B cell (primary cell): Measurements from ENCODE around the gene ZNF189. TPM values are rescaled to one million over a fixed set of nuclear protein-coding genes. Genes with fewer than 3 reads are reported as not detected.

Experiments used
- ATAC-seq: fragments of 200-7000 bp; cut with Tn5 transposase; one replicate; pipeline ENCODE4 v1.10.0; 2021; ENCODE audit warnings: low read depth, mild to moderate bottlenecking, moderate number of reproducible peaks, moderate library complexity
- CTCF ChIA-PET: fragments of 350-600 bp; sonication (Branson Sonifier 250); formaldehyde crosslinking; loops from one replicate; lab custom pipeline; 2021; ENCODE audit warnings: antibody characterized with exemption, inconsistent platforms; lab: Charles Lee
- POLR2A ChIA-PET: fragments of 350-600 bp; sonication (Branson Sonifier 250); formaldehyde crosslinking; loops from one replicate; lab custom pipeline; 2021; ENCODE audit warnings: antibody characterized with exemption; lab: Charles Lee
- DNase-seq: peaks from one replicate; pipeline ENCODE4 v3.0.0; 2013
- H2AFZ ChIP-seq: 2 replicates; pipeline ENCODE4 v1.6.1; 2012; ENCODE audit warnings: mild to moderate bottlenecking, low read depth, low read length; ENCODE audit not compliant: insufficient read depth, poor library complexity, severe bottlenecking
- H3K27ac ChIP-seq, 2 donors: 1 replicate in 1 of 2; 2 replicates in 1 of 2; pipeline ENCODE4 v1.5.1; 2012 to 2013; ENCODE audit warnings: low read length in 2 of 2, mild to moderate bottlenecking in 2 of 2, moderate library complexity in 1 of 2
- H3K27me3 ChIP-seq, 4 experiments: fragments of 200-600 bp in 1 of 4; sonication (generic) in 1 of 4; replicated peaks in 1 of 4; 1 replicate in 2 of 4; 2 replicates in 2 of 4; pipeline versions ENCODE4 v1.6.1 to v1.7.0; 2013 to 2016; ENCODE audit warnings: low read length in 3 of 4, mild to moderate bottlenecking in 2 of 4, mixed read lengths in 1 of 4, moderate library complexity in 1 of 4; ENCODE audit not compliant: insufficient read depth in 4 of 4, control insufficient read depth in 3 of 4; ENCODE audit errors: control extremely low read depth in 1 of 4
- H3K36me3 ChIP-seq, 2 experiments: replicated peaks in 1 of 2; 1 replicate in 1 of 2; 2 replicates in 1 of 2; pipeline versions ENCODE4 v1.6.1 to v1.7.1; 2013; ENCODE audit warnings: low read length in 1 of 2; ENCODE audit not compliant: insufficient read depth in 2 of 2, control insufficient read depth in 1 of 2; ENCODE audit errors: control extremely low read depth in 1 of 2, extremely low read depth in 1 of 2
- H3K4me1 ChIP-seq, 2 donors: fragments of 200-600 bp in 1 of 2; sonication (generic) in 1 of 2; 1 replicate in 1 of 2; 2 replicates in 1 of 2; pipeline versions ENCODE4 v1.5.1 to v1.6.1; 2013 to 2017; ENCODE audit warnings: low read length in 2 of 2; ENCODE audit not compliant: control insufficient read depth in 2 of 2, insufficient read depth in 2 of 2
- H3K4me2 ChIP-seq: replicated peaks from 2 replicates; pipeline ENCODE3; 2012; ENCODE audit warnings: mild to moderate bottlenecking, low read depth, low read length; ENCODE audit not compliant: poor library complexity, severe bottlenecking
- H3K4me3 ChIP-seq, 5 experiments: fragments of 200-600 bp in 1 of 5; sonication (generic) in 1 of 5; 1 replicate in 3 of 5; 2 replicates in 2 of 5; pipeline versions ENCODE4 v1.5.1 to v1.7.0; 2011 to 2016; ENCODE audit warnings: low read length in 4 of 5, mild to moderate bottlenecking in 4 of 5, low read depth in 2 of 5, control low read depth in 1 of 5, moderate library complexity in 1 of 5; ENCODE audit not compliant: insufficient read depth in 1 of 5; ENCODE audit errors: control extremely low read depth in 1 of 5, extremely low read depth in 1 of 5
- H3K79me2 ChIP-seq: fragments of 200-600 bp; sonication (generic); one replicate; pipeline ENCODE4 v1.6.0; 2016; ENCODE audit warnings: low read length; ENCODE audit not compliant: control insufficient read depth, insufficient read depth
- H3K9ac ChIP-seq: fragments of 200-600 bp; sonication (generic); 2 replicates; pipeline ENCODE4 v1.6.1; 2017; ENCODE audit warnings: mild to moderate bottlenecking, low read length, moderate library complexity
- H3K9me3 ChIP-seq, 3 donors: one replicate each; pipeline versions ENCODE4 v1.6.1 to v1.7.1; 2013; ENCODE audit warnings: low read length in 2 of 3; ENCODE audit not compliant: control insufficient read depth in 2 of 3, insufficient read depth in 1 of 3; ENCODE audit errors: control extremely low read depth in 1 of 3
- H4K20me1 ChIP-seq: 2 replicates; pipeline ENCODE4 v1.6.0; 2012; ENCODE audit warnings: mild to moderate bottlenecking, low read length; ENCODE audit not compliant: insufficient read depth, control insufficient read depth, poor library complexity, severe bottlenecking
- H3K27ac Mint-ChIP-seq: one replicate; pipeline ENCODE4 v1.8.0; 2021; ENCODE audit warnings: mixed read lengths
- H3K27me3 Mint-ChIP-seq: one replicate; pipeline ENCODE4 v1.8.0; 2021; ENCODE audit warnings: mixed read lengths
- H3K4me1 Mint-ChIP-seq: one replicate; pipeline ENCODE4 v1.8.0; 2021; ENCODE audit warnings: mixed read lengths
- H3K4me3 Mint-ChIP-seq: one replicate; pipeline ENCODE4 v1.8.0; 2021; ENCODE audit warnings: mixed read lengths
- H3K9me3 Mint-ChIP-seq: one replicate; pipeline ENCODE4 v1.8.0; 2022; ENCODE audit warnings: mixed read lengths; ENCODE audit not compliant: insufficient read depth
- EZH2 ChIP-seq: IDR thresholded peaks from 2 replicates; pipeline ENCODE4 v1.6.1; 2012; ENCODE audit warnings: borderline replicate concordance, low read depth, mild to moderate bottlenecking, moderate library complexity, low read length; ENCODE audit not compliant: insufficient read depth, poor library complexity, severe bottlenecking
- WGBS: methylation state at CpG from one replicate; pipeline ENCODE4 v1.1.5; 2013; ENCODE audit warnings: missing lambda C conversion rate; ENCODE audit not compliant: insufficient coverage; 5-methylcytosine and 5-hydroxymethylcytosine counted together
- intact Hi-C: fragments of 100-400 bp; cut with micrococcal nuclease; formaldehyde crosslinking; loops from one replicate; pipeline ENCODE4 v1.10.0; 2022
- polyA plus RNA-seq: library from polyadenylated mRNA; depleted of rRNA; stranded (reverse); fragments of >200 nt; gene quantifications from 2 replicates; pipeline ENCODE4 v1.2.3, GENCODE V29; 2012
- total RNA-seq, 2 donors: library from RNA; stranded (reverse); fragments of 120-200 nt in 1 of 2; gene quantifications; 1 replicate in 1 of 2; 2 replicates in 1 of 2; pipeline versions ENCODE4 v1.2.3 to v1.2.4, GENCODE V29; 2013 to 2022
- TF ChIP-seq, protein P1 (sequence below): fragments of 200-600 bp; IDR thresholded peaks from one replicate; pipeline ENCODE4 v1.8.0; 2022; ENCODE audit warnings: antibody characterized with exemption, mild to moderate bottlenecking

ZNF189 gene
- total and polyA plus RNA-seq, 2 donors (not counting 1 experiment from before 2014, with no cell fraction given) = 4.0 to 25.7 TPM

DNA sequence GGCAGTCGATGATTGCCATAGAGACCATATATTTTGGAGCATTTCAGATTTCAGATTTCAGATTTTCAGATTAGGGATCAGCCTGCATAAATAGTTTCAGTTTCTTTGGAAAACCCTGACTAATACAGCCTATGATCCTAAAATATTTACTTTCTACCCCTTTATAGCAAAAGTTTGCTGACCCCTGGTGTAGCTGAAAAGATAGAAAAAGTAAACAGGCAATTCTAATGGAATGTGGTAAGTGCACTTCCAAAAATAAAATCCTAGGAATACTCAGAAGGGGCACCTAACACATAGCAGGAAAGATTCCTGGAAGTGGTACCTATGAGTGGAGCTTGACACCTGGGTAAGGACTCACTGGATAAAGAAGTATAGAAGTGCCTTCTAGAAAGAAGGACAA, 48.4 kb upstream of the ZNF189 start:
- peaks cover 27% of the 10 kb centered on the region for H3K27me3 Mint-ChIP-seq
- intact Hi-C loops = no loop called here
- WGBS = no CpG with 5 or more reads among the region's 1 CpG

GRCh38 chr9:101352892-101353463, 45.7 kb upstream of the ZNF189 start:
- Histone ChIP-seq H3K4me3 (no peak overlapping the region), H3K27me3 (peaks cover 0 to 4% (median 0%) of the 10 kb centered on the region in 4 experiments), H3K4me2 (no peak overlapping the region), H3K4me1 (no peaks in the 10 kb centered on the region), H3K9ac (no peak overlapping the region), H4K20me1 (no peaks in the 10 kb centered on the region), H2AFZ (no peak overlapping the region), H3K79me2 (no peaks in the 10 kb centered on the region), H3K9me3 (no peaks in the 10 kb centered on the region), H3K36me3 (no peaks in the 10 kb centered on the region), H3K27ac (no peak overlapping the region)
- ATAC-seq (no peak), DNase-seq (no peak)
- ChIA-PET POLR2A (no interaction called here), CTCF (interaction anchor here (0.7 kb wide), 1 partner anchor 920 kb away, joined by 3 read pairs; no protein-coding TSS in a partner anchor)
- intact Hi-C loops = no loop called here
- Mint-ChIP-seq H3K4me1 (no peaks in the 10 kb centered on the region), H3K4me3 (no peak overlapping the region), H3K27ac (no peak overlapping the region), H3K9me3 (peaks cover 5% of the 10 kb centered on the region), H3K27me3 (peaks cover 19% of the 10 kb centered on the region)
- 93% methylated on average over 5 of the region's 6 CpGs for WGBS
- TF ChIP-seq EZH2 = no peak
- TF ChIP-seq, protein P1, sequence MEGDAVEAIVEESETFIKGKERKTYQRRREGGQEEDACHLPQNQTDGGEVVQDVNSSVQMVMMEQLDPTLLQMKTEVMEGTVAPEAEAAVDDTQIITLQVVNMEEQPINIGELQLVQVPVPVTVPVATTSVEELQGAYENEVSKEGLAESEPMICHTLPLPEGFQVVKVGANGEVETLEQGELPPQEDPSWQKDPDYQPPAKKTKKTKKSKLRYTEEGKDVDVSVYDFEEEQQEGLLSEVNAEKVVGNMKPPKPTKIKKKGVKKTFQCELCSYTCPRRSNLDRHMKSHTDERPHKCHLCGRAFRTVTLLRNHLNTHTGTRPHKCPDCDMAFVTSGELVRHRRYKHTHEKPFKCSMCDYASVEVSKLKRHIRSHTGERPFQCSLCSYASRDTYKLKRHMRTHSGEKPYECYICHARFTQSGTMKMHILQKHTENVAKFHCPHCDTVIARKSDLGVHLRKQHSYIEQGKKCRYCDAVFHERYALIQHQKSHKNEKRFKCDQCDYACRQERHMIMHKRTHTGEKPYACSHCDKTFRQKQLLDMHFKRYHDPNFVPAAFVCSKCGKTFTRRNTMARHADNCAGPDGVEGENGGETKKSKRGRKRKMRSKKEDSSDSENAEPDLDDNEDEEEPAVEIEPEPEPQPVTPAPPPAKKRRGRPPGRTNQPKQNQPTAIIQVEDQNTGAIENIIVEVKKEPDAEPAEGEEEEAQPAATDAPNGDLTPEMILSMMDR = no peak

More for the DNA sequence above, 48.4 kb upstream of the ZNF189 start:
- ChIA-PET CTCF (no interaction called here), POLR2A (no interaction called here)
- Histone ChIP-seq H3K27me3 (no peaks in the 10 kb centered on the region), H3K4me1 (no peaks in the 10 kb centered on the region), H3K36me3 (no peaks in the 10 kb centered on the region), H3K9ac (no peak overlapping the region), H2AFZ (no peak overlapping the region), H3K27ac (no peak overlapping the region), H3K9me3 (no peaks in the 10 kb centered on the region), H3K4me2 (no peak overlapping the region), H4K20me1 (no peaks in the 10 kb centered on the region), H3K4me3 (no peak overlapping the region), H3K79me2 (no peaks in the 10 kb centered on the region)
- TF ChIP-seq EZH2 = no peak
- TF ChIP-seq, protein P1 = no peak
- Mint-ChIP-seq H3K4me1 (no peaks in the 10 kb centered on the region), H3K4me3 (no peak overlapping the region), H3K27ac (no peak overlapping the region), H3K9me3 (peaks cover 5% of the 10 kb centered on the region)
- ATAC-seq = no peak
- no peak for DNase-seq
